ENCODE results near the gene ZNF521. TPM values are rescaled to one million over a fixed set of nuclear protein-coding genes. Genes with fewer than 3 reads are reported as not detected.

Gene ZNF521
- total and polyA plus RNA-seq, 2 experiments from 2014 or later = 3.1 to 9.2 TPM

GRCh38 chr18:25181993-25182392, 170.0 kb downstream of the ZNF521 start (continued):
- TF ChIP-seq ZNF462 (CRISPR knock-in tag; IDR thresholded peaks at IDR 0.05) = no peak

- no peaks in the 10 kb centered on the region for H3K36me3 ChIP-seq (ENCODE audit: insufficient read depth)
- H3K36me3 Mint-ChIP-seq (ENCODE audit: low read depth) = no peaks in the 10 kb centered on the region
- H3F3A ChIP-seq (replicated peaks; ENCODE audit: low read depth) = no peaks in the 10 kb centered on the region
- H4K20me1 ChIP-seq (replicated peaks; ENCODE audit: insufficient read depth) = no peaks in the 10 kb centered on the region
- no peak for ATAC-seq
- no peaks in the 10 kb centered on the region for H3K27me3 ChIP-seq (ENCODE audit: insufficient read depth)
- H3K79me2 ChIP-seq (replicated peaks; ENCODE audit: insufficient read depth) = no peaks in the 10 kb centered on the region
- H3K4me2 ChIP-seq = no peak overlapping the region
- no peak overlapping the region for H3K4me3 ChIP-seq
- H3K27me3 Mint-ChIP-seq (ENCODE audit: insufficient read depth, low read depth, poor library complexity) = no peaks in the 10 kb centered on the region
- no peak overlapping the region for H3K27ac ChIP-seq (ENCODE audit: low read depth)
- H3K4me1 Mint-ChIP-seq = peaks cover 22% of the 10 kb centered on the region
- H2AFZ ChIP-seq = no peak overlapping the region
- H3K4me1 ChIP-seq (ENCODE audit: insufficient read depth) = no peaks in the 10 kb centered on the region
- DNase-seq (ENCODE audit: low spot score) = no peak
- no peaks in the 10 kb centered on the region for H3K9me2 ChIP-seq (ENCODE audit: insufficient read depth)
- H3K4me3 Mint-ChIP-seq = no peak overlapping the region
- no peak overlapping the region for H3K27ac Mint-ChIP-seq
- no peaks in the 10 kb centered on the region for H3K9me3 Mint-ChIP-seq
- TF ChIP-seq ZNF462 (CRISPR knock-in tag; IDR thresholded peaks at IDR 0.05) (no peak), REST (IDR thresholded peaks at IDR 0.05; ENCODE audit: unreplicated experiment) (no peak), ETS1 (IDR thresholded peaks at IDR 0.05) (no peak), JUNB (IDR thresholded peaks at IDR 0.05; ENCODE audit: unreplicated experiment) (no peak)
These were observed 170.4 kb downstream of the ZNF521 start for GRCh38 chr18:25181581-25181980.

Measured in GM23338 (cell line).